ENCODE results near the gene PTGIS.

DNA sequence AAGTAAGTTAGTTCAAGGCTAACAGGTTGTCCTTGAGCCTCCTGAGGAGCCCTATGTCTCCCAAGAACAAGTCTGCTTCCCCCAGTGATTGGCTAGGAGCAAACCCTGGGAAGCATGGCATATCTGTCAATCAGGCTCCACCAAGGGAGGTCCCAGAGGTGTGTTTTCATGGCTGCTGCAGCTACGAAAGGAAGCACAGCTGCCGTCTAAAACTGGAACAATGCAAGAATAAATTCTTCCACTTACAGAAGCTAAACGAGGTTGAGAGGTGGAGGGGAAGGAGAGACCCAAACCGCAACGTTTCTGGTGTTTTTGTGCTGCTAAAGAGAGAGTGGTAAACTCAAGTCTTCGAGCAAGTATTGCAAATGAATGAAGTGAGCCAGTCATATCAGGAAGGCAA is 4.9 kb upstream of the PTGIS start:
- TF ChIP-seq EZH2 (IDR thresholded peaks at IDR 0.05; ENCODE audit: borderline replicate concordance, low read depth, low read length, severe bottlenecking) = no peak
- TF ChIP-seq, protein P1, sequence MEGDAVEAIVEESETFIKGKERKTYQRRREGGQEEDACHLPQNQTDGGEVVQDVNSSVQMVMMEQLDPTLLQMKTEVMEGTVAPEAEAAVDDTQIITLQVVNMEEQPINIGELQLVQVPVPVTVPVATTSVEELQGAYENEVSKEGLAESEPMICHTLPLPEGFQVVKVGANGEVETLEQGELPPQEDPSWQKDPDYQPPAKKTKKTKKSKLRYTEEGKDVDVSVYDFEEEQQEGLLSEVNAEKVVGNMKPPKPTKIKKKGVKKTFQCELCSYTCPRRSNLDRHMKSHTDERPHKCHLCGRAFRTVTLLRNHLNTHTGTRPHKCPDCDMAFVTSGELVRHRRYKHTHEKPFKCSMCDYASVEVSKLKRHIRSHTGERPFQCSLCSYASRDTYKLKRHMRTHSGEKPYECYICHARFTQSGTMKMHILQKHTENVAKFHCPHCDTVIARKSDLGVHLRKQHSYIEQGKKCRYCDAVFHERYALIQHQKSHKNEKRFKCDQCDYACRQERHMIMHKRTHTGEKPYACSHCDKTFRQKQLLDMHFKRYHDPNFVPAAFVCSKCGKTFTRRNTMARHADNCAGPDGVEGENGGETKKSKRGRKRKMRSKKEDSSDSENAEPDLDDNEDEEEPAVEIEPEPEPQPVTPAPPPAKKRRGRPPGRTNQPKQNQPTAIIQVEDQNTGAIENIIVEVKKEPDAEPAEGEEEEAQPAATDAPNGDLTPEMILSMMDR (IDR thresholded peaks at IDR 0.05; ENCODE audit: borderline replicate concordance, extremely low read depth, low read length, poor library complexity, severe bottlenecking) = no peak

All from DND-41 (cell line).